KBM-7 (cell line): ENCODE data around the gene HKDC1.

Experiments used
- DNase-seq: peaks from one replicate; pipeline ENCODE4 v3.0.0-alpha.2; 2015
- in situ Hi-C: fragments of 300-500 bp; cut with MboI; formaldehyde crosslinking; loops from 2 replicates; pipeline ENCODE4 v1.14.3; 2020; ENCODE audit warnings: low sequenced_read_pairs, low pct_unique_long_range_greater_than_20kb, mixed read lengths

Gene HKDC1

DNA sequence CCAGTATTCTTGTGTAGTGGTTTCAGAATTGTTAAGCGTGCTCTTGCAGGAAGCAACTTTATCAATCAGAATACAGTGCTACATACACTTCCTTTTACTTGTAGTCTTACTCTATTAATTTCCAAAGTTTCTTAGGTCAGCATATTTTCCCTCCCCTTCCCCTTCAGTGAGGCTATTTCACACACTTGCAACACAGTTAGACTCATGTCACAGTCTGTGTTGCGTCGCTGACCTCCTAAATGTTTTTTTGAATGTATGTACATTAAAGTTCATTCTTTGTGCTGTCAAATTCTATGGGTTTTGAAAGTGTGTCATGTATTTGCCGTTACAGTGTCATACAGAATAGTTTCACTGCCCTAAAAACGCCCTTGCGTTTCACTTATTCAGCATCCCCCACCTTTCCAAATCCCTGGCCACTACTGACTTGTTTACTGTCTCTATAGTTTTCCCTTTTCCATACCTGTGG is 5.4 kb upstream of the HKDC1 start:
- in situ Hi-C loops = no loop called here
- no peak for DNase-seq

DNA sequence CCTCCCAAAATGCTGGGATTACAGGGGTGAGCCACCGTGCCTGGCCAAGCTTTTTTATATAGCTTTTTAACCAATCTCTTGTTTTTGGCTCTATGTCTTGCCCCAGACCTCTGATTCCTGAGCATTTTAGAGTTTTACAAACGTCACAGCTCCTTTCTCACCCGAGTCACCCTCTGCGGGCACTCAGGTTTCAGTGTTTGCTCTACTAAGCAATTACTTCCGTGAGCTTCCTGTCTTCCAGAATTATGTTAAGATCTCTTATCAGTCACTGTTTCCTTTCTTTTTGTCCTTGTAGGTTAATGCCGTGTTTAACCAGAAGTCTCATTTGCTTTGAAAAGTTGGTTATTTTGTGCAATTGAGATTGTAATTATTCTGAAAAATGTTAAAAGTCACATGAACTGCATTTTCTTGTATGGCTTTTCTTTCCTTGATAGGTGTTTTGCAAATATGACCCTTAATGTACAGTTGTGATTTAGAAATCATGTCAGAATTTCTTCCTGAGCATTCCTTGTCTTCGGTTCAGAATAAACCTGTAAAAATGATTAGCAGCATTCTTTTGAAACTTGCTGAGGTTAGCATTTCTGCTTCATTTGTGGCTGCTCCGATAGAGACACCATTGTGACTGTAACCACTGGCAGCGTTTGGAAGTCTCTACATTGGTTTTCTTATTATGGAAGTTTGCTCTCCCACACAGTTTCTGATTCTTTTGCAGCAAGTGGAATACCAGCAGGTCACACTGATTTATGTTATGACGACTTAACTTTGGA is 4.5 kb upstream of the HKDC1 start:
- in situ Hi-C loops = no loop called here
- DNase-seq = peak; percentile 41

DNA sequence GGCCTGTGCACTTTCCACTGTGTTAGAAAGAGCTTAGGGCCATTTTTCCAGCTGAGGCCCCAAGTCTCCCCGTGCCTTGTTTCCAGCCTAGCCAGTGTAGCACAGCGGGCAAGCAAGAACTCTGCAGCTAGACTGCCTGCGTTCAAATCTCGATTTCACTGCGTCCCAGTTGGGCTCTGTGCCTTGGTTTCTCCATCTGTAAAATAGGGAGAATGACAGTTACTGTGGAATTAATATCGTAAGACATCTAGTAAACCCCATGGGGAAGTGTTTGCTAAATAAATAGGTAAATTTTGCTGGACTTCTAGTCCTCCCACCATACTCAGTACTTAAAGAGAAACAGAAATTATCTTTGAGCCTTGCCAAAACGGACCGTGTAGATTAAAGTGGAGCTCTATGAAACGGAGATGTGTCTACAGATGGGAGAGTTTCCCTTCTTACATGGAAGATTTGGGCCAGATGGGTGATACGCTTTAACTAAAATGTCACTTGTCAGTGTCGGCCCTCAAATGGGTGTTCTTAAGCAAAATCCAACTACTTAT is 3.5 kb upstream of the HKDC1 start:
- no peak for DNase-seq
- in situ Hi-C loops = no loop called here

DNA sequence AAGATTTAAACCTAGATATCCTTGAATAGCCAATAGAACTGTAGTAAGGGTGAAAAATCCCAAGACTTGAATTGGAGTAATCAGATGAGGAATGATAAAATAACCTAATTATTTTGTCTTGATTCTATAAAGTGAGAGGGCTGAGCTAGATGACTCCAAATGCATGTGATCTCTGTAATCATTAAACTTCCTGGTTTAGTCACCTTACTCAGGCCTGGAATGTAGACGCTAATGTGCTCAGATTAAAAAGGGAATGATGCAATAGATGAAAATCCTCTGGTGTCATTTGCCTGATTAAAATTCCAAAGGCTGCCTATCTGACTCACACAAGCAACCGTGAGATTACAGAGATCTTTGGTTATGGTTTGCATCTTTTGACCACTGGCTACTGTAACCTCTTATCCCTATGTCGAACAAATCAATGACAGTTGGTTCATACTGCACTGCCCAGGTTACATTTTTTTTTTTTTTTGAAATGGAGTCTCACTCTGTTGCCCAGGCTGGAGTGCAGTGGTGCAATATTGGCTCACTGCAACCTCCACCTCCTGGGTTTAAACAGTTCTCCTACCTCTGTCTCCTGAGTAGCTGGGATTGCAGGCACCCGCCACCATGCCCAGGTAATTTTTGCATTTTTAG is 2.9 kb upstream of the HKDC1 start:
- DNase-seq = no peak

DNA sequence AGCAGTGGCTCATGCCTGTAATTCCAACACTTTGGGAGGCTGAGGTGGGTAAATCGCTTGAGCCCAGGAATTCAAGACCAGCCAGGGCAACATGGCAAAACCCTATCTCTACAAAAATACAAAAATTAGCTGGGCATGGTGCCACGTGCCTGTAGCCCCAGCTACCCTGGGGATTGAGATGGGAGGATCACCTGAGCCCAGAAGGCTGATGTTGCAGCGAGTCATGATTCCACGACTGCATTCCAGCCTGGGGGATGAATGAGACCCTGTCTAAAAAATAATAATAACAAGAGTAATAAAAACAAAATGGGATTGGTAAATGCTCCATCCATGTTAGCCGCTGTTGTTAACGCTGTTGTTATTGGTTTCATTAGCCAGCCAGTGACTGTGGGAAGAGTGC is 1.3 kb upstream of the HKDC1 start:
- in situ Hi-C loops = no loop called here

More for the DNA sequence above, 2.9 kb upstream of the HKDC1 start:
- in situ Hi-C loops = no loop called here

DNA sequence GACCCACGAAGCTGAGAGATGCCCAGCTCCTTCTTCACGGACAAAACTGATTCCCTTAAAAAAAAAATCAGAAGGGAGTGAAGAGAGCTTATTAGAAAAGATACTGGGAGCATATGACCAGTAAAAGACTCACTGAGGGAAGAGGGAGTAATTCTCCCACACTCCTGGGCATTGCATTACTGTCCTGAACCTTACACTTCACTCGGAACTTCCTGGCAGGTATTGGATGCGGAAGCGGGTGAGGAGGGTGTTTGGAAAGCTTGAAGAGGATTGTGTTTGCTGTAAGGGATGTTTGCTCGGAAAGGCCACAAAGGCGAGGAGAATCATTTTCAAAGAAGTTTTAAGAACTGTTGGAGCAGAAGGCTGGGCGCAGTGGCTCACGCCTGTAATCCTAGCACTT is 375 bp downstream of the HKDC1 start:
- in situ Hi-C loops = no loop called here
- DNase-seq = no peak

More for the DNA sequence above, 1.3 kb upstream of the HKDC1 start:
- no peak for DNase-seq

DNA sequence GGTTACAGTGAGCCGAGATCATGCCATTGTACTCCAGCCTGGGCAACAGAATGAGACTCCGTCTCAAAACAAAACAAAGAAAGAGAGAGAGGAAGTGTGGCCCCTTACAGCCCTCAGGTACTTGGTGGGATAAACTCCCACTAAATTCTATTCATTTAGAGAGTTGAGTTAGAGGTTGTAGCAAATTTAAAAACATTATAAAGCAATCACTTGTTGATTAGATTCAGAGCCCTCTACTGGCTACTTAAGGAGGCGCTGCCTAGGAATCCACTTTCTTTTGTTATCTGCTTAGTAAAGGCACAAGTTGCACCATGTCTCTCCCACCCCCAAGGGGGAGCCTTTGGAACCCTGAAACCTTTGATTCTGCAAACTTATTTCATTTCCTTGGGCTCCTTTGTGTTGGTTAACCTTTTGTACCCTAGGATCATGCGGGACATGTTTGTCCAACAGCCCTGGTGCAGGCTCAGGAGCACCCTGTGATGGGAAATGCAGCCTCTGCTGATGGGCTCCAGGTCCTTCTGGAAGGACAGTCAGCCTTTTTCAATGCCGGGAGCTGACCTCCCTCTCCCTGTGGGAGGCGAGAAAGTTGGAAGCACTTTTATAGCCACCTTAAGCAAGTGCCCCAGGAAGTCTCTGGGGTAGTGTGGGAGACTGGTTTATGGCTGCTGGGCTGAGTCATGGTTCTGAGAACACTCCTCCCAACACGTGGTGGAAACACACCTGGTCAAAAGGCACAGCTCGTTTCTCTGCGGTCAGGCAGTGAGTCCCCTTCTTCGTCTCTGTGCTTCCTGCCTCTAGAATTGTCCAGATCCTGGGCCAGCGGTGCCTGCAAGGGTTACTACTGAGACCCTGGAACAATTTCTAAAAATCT is 2.3 kb downstream of the HKDC1 start:
- peak; percentile 79 for DNase-seq
- in situ Hi-C loops = no loop called here

DNA sequence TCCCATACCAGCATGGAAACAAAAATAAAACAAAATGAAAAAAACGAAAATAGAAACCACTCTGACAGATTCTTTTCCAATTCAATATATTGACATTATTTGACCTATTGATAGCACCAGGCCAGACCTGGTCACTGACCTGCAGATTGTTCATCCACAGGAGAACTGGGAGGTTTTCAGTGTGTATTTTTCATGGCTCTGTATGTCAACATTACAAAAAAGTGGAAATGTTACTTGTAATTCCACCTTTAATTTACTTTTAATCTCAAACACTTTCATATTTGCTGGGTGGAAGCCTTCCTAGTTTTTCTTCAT is 2.9 kb downstream of the HKDC1 start:
- DNase-seq = no peak
- in situ Hi-C loops = no loop called here

DNA sequence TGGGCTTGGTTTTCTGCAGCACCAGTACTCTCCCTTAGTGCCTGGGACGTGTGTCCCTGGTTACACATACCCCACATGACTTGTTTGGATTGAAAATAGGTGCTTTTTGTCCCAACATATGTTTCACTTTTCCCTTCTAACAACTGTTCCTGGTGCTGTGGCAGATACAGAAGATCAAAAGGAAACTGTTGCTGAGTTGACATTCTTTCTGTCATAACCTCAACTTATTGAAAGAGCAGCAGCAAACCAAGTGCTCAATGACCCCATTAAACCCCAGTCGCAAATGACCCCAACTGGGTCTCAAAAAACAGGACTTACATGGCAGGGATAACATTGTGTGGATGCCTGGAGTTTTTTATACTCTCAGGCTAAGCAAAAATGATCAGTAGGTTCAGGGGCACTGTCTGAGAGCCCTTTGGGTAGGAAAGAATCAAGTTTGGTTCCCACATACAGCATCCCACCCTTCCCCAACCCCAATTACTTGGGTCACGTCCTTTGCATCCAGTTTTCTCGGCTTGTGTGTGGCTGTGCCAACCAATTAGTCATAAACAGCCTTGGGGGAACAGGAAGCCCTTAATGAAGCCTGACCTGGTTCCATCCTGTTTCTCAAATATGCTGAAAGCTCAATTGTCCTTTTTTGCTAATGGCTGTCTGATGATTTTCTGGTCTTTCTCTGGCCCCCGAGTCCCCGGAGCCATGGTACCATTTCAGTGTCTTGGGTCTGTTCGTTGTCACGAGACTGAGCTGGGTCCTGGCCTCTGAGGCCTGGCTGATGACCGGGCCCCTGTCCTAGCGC is 4.9 kb downstream of the HKDC1 start:
- no peak for DNase-seq
- in situ Hi-C loops = loop anchor here (25.0 kb wide), 1 partner anchor 287 kb away; no protein-coding TSS in a partner anchor

DNA sequence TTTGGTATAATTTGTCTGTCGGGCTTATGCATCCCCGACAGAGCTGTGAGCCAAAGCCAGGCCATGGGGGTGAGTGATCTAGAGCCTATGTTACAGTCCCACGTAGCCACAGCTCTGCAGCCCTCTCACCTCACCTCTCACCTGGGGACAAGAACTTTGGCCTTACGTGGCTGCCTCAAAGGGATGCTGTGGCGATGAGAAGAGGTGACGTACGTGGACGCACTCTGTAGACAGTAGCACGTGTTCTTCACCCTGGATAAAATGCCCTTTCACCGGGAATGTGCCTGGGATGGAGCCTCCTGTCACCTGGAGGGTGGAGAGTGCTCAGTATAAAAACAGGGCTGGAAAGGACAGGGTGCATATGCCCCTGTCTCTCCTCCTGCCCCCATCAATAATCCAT is 5.5 kb downstream of the HKDC1 start:
- in situ Hi-C loops = loop anchor here (25.0 kb wide), 1 partner anchor 287 kb away; no protein-coding TSS in a partner anchor
- DNase-seq = no peak

DNA sequence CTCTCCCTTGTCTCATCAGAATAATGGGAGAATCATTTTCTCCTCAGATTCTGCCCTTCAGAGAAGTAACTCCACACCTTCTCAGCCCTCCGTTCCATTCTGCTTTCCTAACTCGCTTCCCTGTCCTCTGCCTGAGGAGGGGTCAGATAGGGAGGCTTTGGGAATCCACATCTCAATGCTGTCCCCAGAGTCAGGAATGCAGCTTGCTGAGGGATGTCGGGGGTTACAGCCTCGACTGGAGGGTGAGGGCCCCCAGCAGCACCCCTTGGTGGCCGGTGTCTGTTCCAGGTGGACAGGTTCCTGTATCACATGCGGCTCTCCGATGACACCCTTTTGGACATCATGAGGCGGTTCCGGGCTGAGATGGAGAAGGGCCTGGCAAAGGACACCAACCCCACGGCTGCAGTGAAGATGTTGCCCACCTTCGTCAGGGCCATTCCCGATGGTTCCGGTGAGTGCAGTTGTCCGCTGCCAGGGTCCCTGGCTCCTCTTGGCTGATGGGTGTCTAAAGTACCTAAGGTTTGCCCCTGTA is 6.9 kb downstream of the HKDC1 start:
- in situ Hi-C loops = loop anchor here (25.0 kb wide), 1 partner anchor 285 kb away; no protein-coding TSS in a partner anchor
- no peak for DNase-seq

DNA sequence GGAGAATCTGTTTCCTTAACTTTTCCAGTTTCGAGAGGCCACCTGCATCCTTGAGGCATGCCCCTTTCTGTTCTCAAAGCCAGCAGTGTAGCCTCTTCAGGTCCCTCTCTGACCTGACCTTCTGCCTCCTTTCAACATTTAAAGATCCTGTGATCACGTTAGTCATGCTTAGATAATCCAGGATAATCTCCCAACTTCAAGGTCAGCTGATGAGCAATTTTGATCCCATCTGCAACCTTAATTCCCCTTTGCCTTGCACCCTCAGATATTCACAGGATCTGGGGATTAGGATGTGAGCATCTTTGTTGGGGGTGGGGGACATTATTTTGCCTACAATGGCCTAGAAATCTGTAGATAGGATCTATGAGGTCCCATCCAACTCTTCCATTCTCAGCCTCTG is 8.0 kb downstream of the HKDC1 start:
- DNase-seq = no peak
- in situ Hi-C loops = loop anchor here (25.0 kb wide), 1 partner anchor 284 kb away; no protein-coding TSS in a partner anchor

DNA sequence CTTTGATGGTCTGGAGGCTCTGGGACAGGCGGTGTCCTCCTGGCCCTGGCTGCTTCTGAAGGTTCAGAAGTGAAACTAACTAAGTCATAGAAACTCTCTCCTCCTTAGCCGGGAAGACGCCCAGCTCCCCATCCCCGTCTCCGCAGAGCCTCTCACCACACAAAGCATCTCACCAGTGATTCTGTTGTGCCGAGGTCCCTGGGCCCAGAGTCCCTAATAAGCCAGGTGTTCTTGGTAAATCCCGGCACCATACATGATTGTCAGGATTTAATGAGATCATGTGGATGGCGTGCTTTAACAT is 9.4 kb downstream of the HKDC1 start:
- in situ Hi-C loops = loop anchor here (25.0 kb wide), 1 partner anchor 283 kb away; no protein-coding TSS in a partner anchor
- no peak for DNase-seq

DNA sequence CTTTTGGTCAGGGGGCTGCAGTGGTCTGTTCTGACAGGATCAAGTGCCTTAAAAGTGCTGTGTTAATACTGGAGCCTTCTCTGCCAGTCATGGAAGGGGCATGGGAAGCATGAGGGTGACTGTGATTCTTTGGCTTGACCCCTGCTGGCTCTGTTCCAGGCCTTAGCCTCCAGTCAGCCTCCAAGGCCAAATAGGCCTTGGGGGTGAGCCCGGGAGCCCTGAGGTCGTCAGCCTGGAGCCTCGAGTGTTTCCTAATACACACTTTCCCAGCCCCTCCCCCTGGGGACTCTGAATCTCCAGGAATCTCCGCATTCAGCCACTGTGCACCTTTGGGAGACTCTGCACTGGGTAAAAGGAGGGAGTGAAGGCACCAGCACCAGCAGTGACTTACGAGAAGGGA is 10.0 kb downstream of the HKDC1 start:
- in situ Hi-C loops = loop anchor here (25.0 kb wide), 1 partner anchor 282 kb away; no protein-coding TSS in a partner anchor
- DNase-seq = no peak

DNA sequence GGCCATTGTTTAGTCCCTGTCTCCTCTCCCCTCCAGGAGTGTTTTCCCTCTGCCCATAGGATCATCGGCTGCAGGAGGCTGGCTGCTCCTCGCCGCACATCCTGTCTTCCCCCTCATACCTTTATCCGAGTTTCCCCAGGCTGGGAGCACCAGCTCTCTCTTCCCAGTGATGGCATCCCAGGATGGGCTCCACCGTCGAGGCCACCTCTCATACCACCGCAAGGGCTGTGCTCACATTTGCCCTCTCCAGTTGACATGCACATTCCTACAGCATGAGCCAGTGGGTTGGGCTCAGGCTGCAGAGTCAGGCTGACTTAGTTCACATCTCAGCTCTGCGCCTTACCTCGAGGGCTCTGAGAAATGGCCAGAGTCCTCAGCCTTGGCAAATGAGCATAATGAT is 12.1 kb downstream of the HKDC1 start:
- no peak for DNase-seq
- in situ Hi-C loops = loop anchor here (25.0 kb wide), 1 partner anchor 280 kb away; no protein-coding TSS in a partner anchor

DNA sequence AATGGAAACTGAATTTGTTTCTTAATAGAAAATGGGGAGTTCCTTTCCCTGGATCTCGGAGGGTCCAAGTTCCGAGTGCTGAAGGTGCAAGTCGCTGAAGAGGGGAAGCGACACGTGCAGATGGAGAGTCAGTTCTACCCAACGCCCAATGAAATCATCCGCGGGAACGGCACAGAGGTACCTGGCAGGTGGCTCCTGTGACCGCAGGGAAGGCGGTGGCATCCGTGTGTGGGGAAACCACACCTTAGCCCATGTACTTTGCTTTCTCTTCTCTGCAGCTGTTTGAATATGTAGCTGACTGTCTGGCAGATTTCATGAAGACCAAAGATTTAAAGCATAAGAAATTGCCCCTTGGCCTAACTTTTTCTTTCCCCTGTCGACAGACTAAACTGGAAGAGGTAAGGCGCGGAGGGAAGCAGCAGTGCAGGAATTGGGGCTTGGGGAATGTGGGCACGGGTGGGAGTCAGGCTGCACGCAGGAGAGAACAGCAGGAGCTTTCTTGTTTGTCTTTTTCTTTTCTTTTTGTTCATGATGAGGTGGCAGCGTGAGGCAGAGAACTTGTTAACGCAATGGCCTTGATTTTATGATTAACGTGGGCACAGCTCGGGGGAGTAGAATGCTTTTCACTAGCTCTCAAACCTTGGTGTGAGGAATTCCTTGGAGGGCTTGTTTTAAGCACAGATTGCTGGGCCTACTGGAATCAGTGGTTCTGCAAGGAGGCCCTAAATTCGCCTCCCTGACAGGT is 12.8 kb downstream of the HKDC1 start:
- in situ Hi-C loops = loop anchor here (25.0 kb wide), 1 partner anchor 279 kb away; no protein-coding TSS in a partner anchor
- no peak for DNase-seq

DNA sequence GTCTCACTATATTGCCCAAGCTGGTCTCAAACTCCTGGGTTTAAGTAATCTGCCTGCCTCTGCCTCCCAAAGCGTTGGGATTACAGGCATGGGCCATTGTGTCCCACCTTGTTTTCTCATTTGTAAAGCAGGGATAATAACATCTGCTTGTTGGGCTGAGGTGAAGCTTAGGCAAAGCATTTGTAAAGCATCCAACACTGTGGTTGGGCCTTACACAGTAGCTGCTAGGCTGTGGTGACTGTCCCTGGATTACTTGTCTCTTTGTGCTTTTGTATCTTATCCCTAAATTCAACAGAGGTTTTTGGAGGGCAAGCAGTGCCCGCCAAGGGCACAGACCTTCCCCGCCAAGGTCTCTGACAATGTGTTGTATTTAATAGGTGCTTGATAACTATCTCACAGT is 14.3 kb downstream of the HKDC1 start:
- DNase-seq = no peak
- in situ Hi-C loops = loop anchor here (25.0 kb wide), 1 partner anchor 278 kb away; no protein-coding TSS in a partner anchor
